Measurements from ENCODE around the gene EVI5L. TPM values are rescaled to one million over a fixed set of nuclear protein-coding genes. Genes with fewer than 3 reads are reported as not detected.

The EVI5L gene
- total and polyA plus RNA-seq, 2 of the 13 experiments (the other 11 are each of a cell fraction or from before 2014, with no cell fraction given) = 1.7 to 2.4 TPM

DNA sequence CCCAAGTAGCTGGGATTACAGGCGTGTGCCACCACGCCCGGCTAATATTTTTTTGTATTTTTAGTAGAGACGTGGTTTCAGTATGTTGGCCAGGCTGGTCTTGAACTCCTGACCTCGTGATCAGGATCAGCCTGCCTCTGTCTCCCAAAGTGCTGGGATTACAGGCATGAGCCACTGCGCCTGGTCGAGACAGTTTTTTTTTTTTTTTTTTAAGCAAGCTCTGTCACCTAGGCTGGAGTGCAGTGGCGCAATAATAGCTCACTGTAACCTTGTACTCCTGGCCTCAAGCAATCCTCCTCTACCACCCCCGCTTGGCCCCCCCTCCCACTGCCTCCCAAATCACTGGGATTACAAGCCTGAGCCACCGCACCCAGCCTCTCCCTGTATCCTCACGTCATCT lies 67.3 kb downstream of the EVI5L start (continued):
- TF ChIP-seq, protein P1, sequence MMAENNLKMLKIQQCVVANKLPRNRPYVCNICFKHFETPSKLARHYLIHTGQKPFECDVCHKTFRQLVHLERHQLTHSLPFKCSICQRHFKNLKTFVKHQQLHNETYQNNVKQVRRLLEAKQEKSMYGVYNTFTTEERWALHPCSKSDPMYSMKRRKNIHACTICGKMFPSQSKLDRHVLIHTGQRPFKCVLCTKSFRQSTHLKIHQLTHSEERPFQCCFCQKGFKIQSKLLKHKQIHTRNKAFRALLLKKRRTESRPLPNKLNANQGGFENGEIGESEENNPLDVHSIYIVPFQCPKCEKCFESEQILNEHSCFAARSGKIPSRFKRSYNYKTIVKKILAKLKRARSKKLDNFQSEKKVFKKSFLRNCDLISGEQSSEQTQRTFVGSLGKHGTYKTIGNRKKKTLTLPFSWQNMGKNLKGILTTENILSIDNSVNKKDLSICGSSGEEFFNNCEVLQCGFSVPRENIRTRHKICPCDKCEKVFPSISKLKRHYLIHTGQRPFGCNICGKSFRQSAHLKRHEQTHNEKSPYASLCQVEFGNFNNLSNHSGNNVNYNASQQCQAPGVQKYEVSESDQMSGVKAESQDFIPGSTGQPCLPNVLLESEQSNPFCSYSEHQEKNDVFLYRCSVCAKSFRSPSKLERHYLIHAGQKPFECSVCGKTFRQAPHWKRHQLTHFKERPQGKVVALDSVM (CRISPR knock-in tag; IDR thresholded peaks at IDR 0.05) = peak; percentile 78; the same call in 1 of the 2 replicates
- peak; percentile 73 for TF ChIP-seq SALL1 (CRISPR knock-in tag; IDR thresholded peaks at IDR 0.05)
- no peak for TF ChIP-seq KLF15 (CRISPR knock-in tag; IDR thresholded peaks at IDR 0.05; ENCODE audit: borderline replicate concordance)
- TF ChIP-seq ZNF101 (CRISPR knock-in tag; IDR thresholded peaks at IDR 0.05; ENCODE audit: borderline replicate concordance, low read depth) = no peak
- TF ChIP-seq BORCS8-MEF2B (CRISPR knock-in tag; IDR thresholded peaks at IDR 0.05) = no peak
- TF ChIP-seq PHF5A (CRISPR knock-in tag; IDR thresholded peaks at IDR 0.05; ENCODE audit: low read depth, unreplicated experiment) = no peak
- peak; percentile 31; the same call in 1 of the 2 replicates for TF ChIP-seq KMT2B (CRISPR knock-in tag; IDR thresholded peaks at IDR 0.05)
- no peak for TF ChIP-seq ZNF709 (CRISPR knock-in tag; IDR thresholded peaks at IDR 0.05)
- TF ChIP-seq ZNF296 (CRISPR knock-in tag; conservative IDR thresholded peaks at IDR 0.05) = no peak
- TF ChIP-seq, protein P2, sequence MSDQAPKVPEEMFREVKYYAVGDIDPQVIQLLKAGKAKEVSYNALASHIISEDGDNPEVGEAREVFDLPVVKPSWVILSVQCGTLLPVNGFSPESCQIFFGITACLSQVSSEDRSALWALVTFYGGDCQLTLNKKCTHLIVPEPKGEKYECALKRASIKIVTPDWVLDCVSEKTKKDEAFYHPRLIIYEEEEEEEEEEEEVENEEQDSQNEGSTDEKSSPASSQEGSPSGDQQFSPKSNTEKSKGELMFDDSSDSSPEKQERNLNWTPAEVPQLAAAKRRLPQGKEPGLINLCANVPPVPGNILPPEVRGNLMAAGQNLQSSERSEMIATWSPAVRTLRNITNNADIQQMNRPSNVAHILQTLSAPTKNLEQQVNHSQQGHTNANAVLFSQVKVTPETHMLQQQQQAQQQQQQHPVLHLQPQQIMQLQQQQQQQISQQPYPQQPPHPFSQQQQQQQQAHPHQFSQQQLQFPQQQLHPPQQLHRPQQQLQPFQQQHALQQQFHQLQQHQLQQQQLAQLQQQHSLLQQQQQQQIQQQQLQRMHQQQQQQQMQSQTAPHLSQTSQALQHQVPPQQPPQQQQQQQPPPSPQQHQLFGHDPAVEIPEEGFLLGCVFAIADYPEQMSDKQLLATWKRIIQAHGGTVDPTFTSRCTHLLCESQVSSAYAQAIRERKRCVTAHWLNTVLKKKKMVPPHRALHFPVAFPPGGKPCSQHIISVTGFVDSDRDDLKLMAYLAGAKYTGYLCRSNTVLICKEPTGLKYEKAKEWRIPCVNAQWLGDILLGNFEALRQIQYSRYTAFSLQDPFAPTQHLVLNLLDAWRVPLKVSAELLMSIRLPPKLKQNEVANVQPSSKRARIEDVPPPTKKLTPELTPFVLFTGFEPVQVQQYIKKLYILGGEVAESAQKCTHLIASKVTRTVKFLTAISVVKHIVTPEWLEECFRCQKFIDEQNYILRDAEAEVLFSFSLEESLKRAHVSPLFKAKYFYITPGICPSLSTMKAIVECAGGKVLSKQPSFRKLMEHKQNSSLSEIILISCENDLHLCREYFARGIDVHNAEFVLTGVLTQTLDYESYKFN (CRISPR knock-in tag; conservative IDR thresholded peaks at IDR 0.05) = peak; percentile 83
- peak; percentile 50; the same call in 1 of the 2 replicates for TF ChIP-seq PHF21A (CRISPR knock-in tag; IDR thresholded peaks at IDR 0.05)
- TF ChIP-seq, protein P3, sequence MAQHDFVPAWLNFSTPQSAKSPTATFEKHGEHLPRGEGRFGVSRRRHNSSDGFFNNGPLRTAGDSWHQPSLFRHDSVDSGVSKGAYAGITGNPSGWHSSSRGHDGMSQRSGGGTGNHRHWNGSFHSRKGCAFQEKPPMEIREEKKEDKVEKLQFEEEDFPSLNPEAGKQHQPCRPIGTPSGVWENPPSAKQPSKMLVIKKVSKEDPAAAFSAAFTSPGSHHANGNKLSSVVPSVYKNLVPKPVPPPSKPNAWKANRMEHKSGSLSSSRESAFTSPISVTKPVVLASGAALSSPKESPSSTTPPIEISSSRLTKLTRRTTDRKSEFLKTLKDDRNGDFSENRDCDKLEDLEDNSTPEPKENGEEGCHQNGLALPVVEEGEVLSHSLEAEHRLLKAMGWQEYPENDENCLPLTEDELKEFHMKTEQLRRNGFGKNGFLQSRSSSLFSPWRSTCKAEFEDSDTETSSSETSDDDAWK (CRISPR knock-in tag; IDR thresholded peaks at IDR 0.05) = no peak
- TF ChIP-seq SMAD3 (CRISPR knock-in tag; IDR thresholded peaks at IDR 0.05) = no peak
- no peak for TF ChIP-seq KLF6 (CRISPR knock-in tag; IDR thresholded peaks at IDR 0.05)
- TF ChIP-seq, protein P4, sequence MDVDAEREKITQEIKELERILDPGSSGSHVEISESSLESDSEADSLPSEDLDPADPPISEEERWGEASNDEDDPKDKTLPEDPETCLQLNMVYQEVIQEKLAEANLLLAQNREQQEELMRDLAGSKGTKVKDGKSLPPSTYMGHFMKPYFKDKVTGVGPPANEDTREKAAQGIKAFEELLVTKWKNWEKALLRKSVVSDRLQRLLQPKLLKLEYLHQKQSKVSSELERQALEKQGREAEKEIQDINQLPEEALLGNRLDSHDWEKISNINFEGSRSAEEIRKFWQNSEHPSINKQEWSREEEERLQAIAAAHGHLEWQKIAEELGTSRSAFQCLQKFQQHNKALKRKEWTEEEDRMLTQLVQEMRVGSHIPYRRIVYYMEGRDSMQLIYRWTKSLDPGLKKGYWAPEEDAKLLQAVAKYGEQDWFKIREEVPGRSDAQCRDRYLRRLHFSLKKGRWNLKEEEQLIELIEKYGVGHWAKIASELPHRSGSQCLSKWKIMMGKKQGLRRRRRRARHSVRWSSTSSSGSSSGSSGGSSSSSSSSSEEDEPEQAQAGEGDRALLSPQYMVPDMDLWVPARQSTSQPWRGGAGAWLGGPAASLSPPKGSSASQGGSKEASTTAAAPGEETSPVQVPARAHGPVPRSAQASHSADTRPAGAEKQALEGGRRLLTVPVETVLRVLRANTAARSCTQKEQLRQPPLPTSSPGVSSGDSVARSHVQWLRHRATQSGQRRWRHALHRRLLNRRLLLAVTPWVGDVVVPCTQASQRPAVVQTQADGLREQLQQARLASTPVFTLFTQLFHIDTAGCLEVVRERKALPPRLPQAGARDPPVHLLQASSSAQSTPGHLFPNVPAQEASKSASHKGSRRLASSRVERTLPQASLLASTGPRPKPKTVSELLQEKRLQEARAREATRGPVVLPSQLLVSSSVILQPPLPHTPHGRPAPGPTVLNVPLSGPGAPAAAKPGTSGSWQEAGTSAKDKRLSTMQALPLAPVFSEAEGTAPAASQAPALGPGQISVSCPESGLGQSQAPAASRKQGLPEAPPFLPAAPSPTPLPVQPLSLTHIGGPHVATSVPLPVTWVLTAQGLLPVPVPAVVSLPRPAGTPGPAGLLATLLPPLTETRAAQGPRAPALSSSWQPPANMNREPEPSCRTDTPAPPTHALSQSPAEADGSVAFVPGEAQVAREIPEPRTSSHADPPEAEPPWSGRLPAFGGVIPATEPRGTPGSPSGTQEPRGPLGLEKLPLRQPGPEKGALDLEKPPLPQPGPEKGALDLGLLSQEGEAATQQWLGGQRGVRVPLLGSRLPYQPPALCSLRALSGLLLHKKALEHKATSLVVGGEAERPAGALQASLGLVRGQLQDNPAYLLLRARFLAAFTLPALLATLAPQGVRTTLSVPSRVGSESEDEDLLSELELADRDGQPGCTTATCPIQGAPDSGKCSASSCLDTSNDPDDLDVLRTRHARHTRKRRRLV (CRISPR knock-in tag; IDR thresholded peaks at IDR 0.05) = no peak
- TF ChIP-seq ZNF572 (CRISPR knock-in tag; IDR thresholded peaks at IDR 0.05) = no peak
- peak; percentile 92 for TF ChIP-seq PITX1 (CRISPR knock-in tag; IDR thresholded peaks at IDR 0.05)
- TF ChIP-seq HNRNPL (IDR thresholded peaks at IDR 0.05; ENCODE audit: low read depth, low read length) = no peak
